KOPT-K1 (cell line): ENCODE data around the gene GPRC5A.

Experiments used
- H3K27ac ChIP-seq: fragments of 200-600 bp; sonication (generic); 2 replicates; pipeline ENCODE4 v1.5.1; 2016; ENCODE audit warnings: antibody characterized with exemption, mild to moderate bottlenecking, low read depth, low read length; ENCODE audit not compliant: poor library complexity, severe bottlenecking
- H3K36me3 ChIP-seq: fragments of 200-600 bp; sonication (generic); 2 replicates; pipeline ENCODE4 v1.5.1; 2017; ENCODE audit warnings: antibody characterized with exemption, mild to moderate bottlenecking, low read length, moderate library complexity; ENCODE audit not compliant: insufficient read depth
- H3K9me3 ChIP-seq: fragments of 200-600 bp; sonication (generic); 2 replicates; pipeline ENCODE4 v1.5.1; 2017; ENCODE audit warnings: antibody characterized with exemption, low read length, mild to moderate bottlenecking; ENCODE audit not compliant: insufficient read depth, poor library complexity, severe bottlenecking

Gene GPRC5A

GRCh38 chr12:12964255-12964654 is 72.9 kb downstream of the GPRC5A start:
- no peak overlapping the region for H3K27ac ChIP-seq
- no peaks in the 10 kb centered on the region for H3K36me3 ChIP-seq
- no peaks in the 10 kb centered on the region for H3K9me3 ChIP-seq

GRCh38 chr12:12965836-12966235 is 74.5 kb downstream of the GPRC5A start:
- H3K9me3 ChIP-seq, result no peaks in the 10 kb centered on the region
- H3K36me3 ChIP-seq, result no peaks in the 10 kb centered on the region
- H3K27ac ChIP-seq, result no peak overlapping the region
